Fibroblast of pulmonary artery (primary cell): Measurements from ENCODE around the gene SEPHS1.

Experiments used
- DNase-seq: peaks from one replicate; pipeline ENCODE4 v3.0.0-alpha.2; 2010; ENCODE audit warnings: low read depth
- H3K4me3 ChIP-seq: replicated peaks from 2 replicates; pipeline ENCODE4 v1.5.1; 2011; ENCODE audit warnings: low read depth, mild to moderate bottlenecking, control low read depth, low read length, moderate library complexity
- CTCF ChIP-seq: IDR thresholded peaks from 2 replicates; pipeline ENCODE4 v1.5.1; 2011; ENCODE audit warnings: mild to moderate bottlenecking, control low read depth, low read length, inconsistent platforms; ENCODE audit errors: missing control alignments

SEPHS1 gene

GRCh38 chr10:13270877-13271551 lies 77.1 kb downstream of the SEPHS1 start:
- TF ChIP-seq CTCF, result no peak
- DNase-seq, result peak; percentile 49
- H3K4me3 ChIP-seq, result no peak overlapping the region

- peak; percentile 36 for DNase-seq
- TF ChIP-seq CTCF, result no peak
Measured at GRCh38 chr10:13268841-13269240, 79.3 kb downstream of the SEPHS1 start.

GRCh38 chr10:13268310-13268709 lies 79.8 kb downstream of the SEPHS1 start:
- no peak for DNase-seq
- no peak overlapping the region for H3K4me3 ChIP-seq
- no peak for TF ChIP-seq CTCF

More at GRCh38 chr10:13268841-13269240, 79.3 kb downstream of the SEPHS1 start:
- no peak overlapping the region for H3K4me3 ChIP-seq
